ENCODE measurements around the gene CASP3. TPM values are rescaled to one million over a fixed set of nuclear protein-coding genes. Genes with fewer than 3 reads are reported as not detected.
"Not testable (repeated sequence)": the region's sequence is repeated elsewhere in the genome, so short reads cannot be mapped to it uniquely, and the experiment has no call there.

CASP3 gene
- polyA plus RNA-seq, 2 donors = 12.2 to 15.7 TPM

- H3K27me3 ChIP-seq (ENCODE audit: control insufficient read depth in 1 of 2, insufficient read depth in 2 of 2, low read length in 2 of 2) = no peaks in the 10 kb centered on the region
- no peaks in the 10 kb centered on the region for H3K9me3 ChIP-seq (ENCODE audit: control insufficient read depth in 2 of 2, insufficient read depth in 1 of 2, low read depth in 1 of 2, low read length in 1 of 2)
- H3K27ac ChIP-seq (ENCODE audit: low read depth in 2 of 2, low read length in 1 of 2) = no peak overlapping the region
- peaks cover 0 to 11% of the 10 kb centered on the region in 2 donors for H3K36me3 ChIP-seq (ENCODE audit: control insufficient read depth in 2 of 2, insufficient read depth in 2 of 2, low read length in 1 of 2)
- H3K4me3 ChIP-seq (ENCODE audit: low read depth in 1 of 2, low read length in 2 of 2) = no peak overlapping the region
- H3K4me1 ChIP-seq (ENCODE audit: control insufficient read depth in 2 of 2, insufficient read depth in 2 of 2, low read length in 1 of 2) = peaks cover 0 to 4% of the 10 kb centered on the region in 2 donors
- WGBS, 2 donors = 63 to 85% methylated on average over 6 of the region's 6 CpGs
Measured at GRCh38 chr4:184666670-184667069, 17.4 kb upstream of the CASP3 start.

- Histone ChIP-seq H3K4me1 (ENCODE audit: control insufficient read depth in 2 of 2, insufficient read depth in 2 of 2, low read length in 1 of 2) (peaks cover 0 to 3% of the 10 kb centered on the region in 2 donors), H3K4me3 (ENCODE audit: low read depth in 1 of 2, low read length in 2 of 2) (no peak overlapping the region), H3K27me3 (ENCODE audit: control insufficient read depth in 1 of 2, insufficient read depth in 2 of 2, low read length in 2 of 2) (no peaks in the 10 kb centered on the region), H3K36me3 (ENCODE audit: control insufficient read depth in 2 of 2, insufficient read depth in 2 of 2, low read length in 1 of 2) (peaks cover 0 to 11% of the 10 kb centered on the region in 2 donors), H3K9me3 (ENCODE audit: control insufficient read depth in 2 of 2, insufficient read depth in 1 of 2, low read depth in 1 of 2, low read length in 1 of 2) (no peaks in the 10 kb centered on the region), H3K27ac (ENCODE audit: low read depth in 2 of 2, low read length in 1 of 2) (no peak overlapping the region)
- WGBS, 2 donors = 71 to 75% methylated on average over 6 of the region's 6 CpGs
Measured at GRCh38 chr4:184664445-184665210, 15.4 kb upstream of the CASP3 start.

- WGBS, 2 donors = 75 to 81% methylated on average over 1 of the region's 1 CpG
- Histone ChIP-seq H3K36me3 (ENCODE audit: control insufficient read depth in 2 of 2, insufficient read depth in 2 of 2, low read length in 1 of 2) (peaks cover 0 to 8% of the 10 kb centered on the region in 2 donors), H3K4me1 (ENCODE audit: control insufficient read depth in 2 of 2, insufficient read depth in 2 of 2, low read length in 1 of 2) (no peaks in the 10 kb centered on the region), H3K27me3 (ENCODE audit: control insufficient read depth in 1 of 2, insufficient read depth in 2 of 2, low read length in 2 of 2) (no peaks in the 10 kb centered on the region), H3K4me3 (ENCODE audit: low read depth in 1 of 2, low read length in 2 of 2) (no peak overlapping the region), H3K27ac (ENCODE audit: low read depth in 2 of 2, low read length in 1 of 2) (no peak overlapping the region), H3K9me3 (ENCODE audit: control insufficient read depth in 2 of 2, insufficient read depth in 1 of 2, low read depth in 1 of 2, low read length in 1 of 2) (no peaks in the 10 kb centered on the region)
Measured at GRCh38 chr4:184662236-184662635, 13.0 kb upstream of the CASP3 start.

- Histone ChIP-seq H3K27me3 (ENCODE audit: control insufficient read depth in 1 of 2, insufficient read depth in 2 of 2, low read length in 2 of 2) (no peaks in the 10 kb centered on the region), H3K27ac (ENCODE audit: low read depth in 2 of 2, low read length in 1 of 2) (no peak overlapping the region), H3K36me3 (ENCODE audit: control insufficient read depth in 2 of 2, insufficient read depth in 2 of 2, low read length in 1 of 2) (no peaks in the 10 kb centered on the region), H3K4me1 (ENCODE audit: control insufficient read depth in 2 of 2, insufficient read depth in 2 of 2, low read length in 1 of 2) (no peaks in the 10 kb centered on the region), H3K4me3 (ENCODE audit: low read depth in 1 of 2, low read length in 2 of 2) (no peak overlapping the region), H3K9me3 (ENCODE audit: control insufficient read depth in 2 of 2, insufficient read depth in 1 of 2, low read depth in 1 of 2, low read length in 1 of 2) (no peaks in the 10 kb centered on the region)
Measured at GRCh38 chr4:184660978-184661377, 11.7 kb upstream of the CASP3 start.

GRCh38 chr4:184657820-184658219 lies 8.6 kb upstream of the CASP3 start:
- not testable (repeated sequence) for H3K4me3 ChIP-seq (ENCODE audit: low read depth in 1 of 2, low read length in 2 of 2); H3K36me3 ChIP-seq (ENCODE audit: control insufficient read depth in 2 of 2, insufficient read depth in 2 of 2, low read length in 1 of 2); H3K27me3 ChIP-seq (ENCODE audit: control insufficient read depth in 1 of 2, insufficient read depth in 2 of 2, low read length in 2 of 2); H3K4me1 ChIP-seq (ENCODE audit: control insufficient read depth in 2 of 2, insufficient read depth in 2 of 2, low read length in 1 of 2); H3K27ac ChIP-seq (ENCODE audit: low read depth in 2 of 2, low read length in 1 of 2); H3K9me3 ChIP-seq (ENCODE audit: control insufficient read depth in 2 of 2, insufficient read depth in 1 of 2, low read depth in 1 of 2, low read length in 1 of 2)
- 97 to 98% methylated on average over 9 of the region's 9 CpGs for WGBS, 2 donors

GRCh38 chr4:184657144-184657543 lies 7.9 kb upstream of the CASP3 start:
- H3K9me3 ChIP-seq (ENCODE audit: control insufficient read depth in 2 of 2, insufficient read depth in 1 of 2, low read depth in 1 of 2, low read length in 1 of 2) = no peaks in the 10 kb centered on the region
- H3K4me1 ChIP-seq (ENCODE audit: control insufficient read depth in 2 of 2, insufficient read depth in 2 of 2, low read length in 1 of 2) = no peaks in the 10 kb centered on the region
- H3K27me3 ChIP-seq (ENCODE audit: control insufficient read depth in 1 of 2, insufficient read depth in 2 of 2, low read length in 2 of 2) = no peaks in the 10 kb centered on the region
- no peak overlapping the region for H3K4me3 ChIP-seq (ENCODE audit: low read depth in 1 of 2, low read length in 2 of 2)
- 87 to 92% methylated on average over 3 of the region's 3 CpGs for WGBS, 2 donors
- H3K27ac ChIP-seq (ENCODE audit: low read depth in 2 of 2, low read length in 1 of 2) = no peak overlapping the region
- peaks cover 0 to 2% of the 10 kb centered on the region in 2 donors for H3K36me3 ChIP-seq (ENCODE audit: control insufficient read depth in 2 of 2, insufficient read depth in 2 of 2, low read length in 1 of 2)

GRCh38 chr4:184655889-184656869 lies 6.9 kb upstream of the CASP3 start:
- no peaks in the 10 kb centered on the region for H3K27me3 ChIP-seq (ENCODE audit: control insufficient read depth in 1 of 2, insufficient read depth in 2 of 2, low read length in 2 of 2)

GRCh38 chr4:184653650-184654049 lies 4.4 kb upstream of the CASP3 start:
- Histone ChIP-seq H3K27ac (ENCODE audit: low read depth in 2 of 2, low read length in 1 of 2) (no peak overlapping the region), H3K4me1 (ENCODE audit: control insufficient read depth in 2 of 2, insufficient read depth in 2 of 2, low read length in 1 of 2) (no peaks in the 10 kb centered on the region), H3K36me3 (ENCODE audit: control insufficient read depth in 2 of 2, insufficient read depth in 2 of 2, low read length in 1 of 2) (peaks cover 0 to 2% of the 10 kb centered on the region in 2 donors), H3K27me3 (ENCODE audit: control insufficient read depth in 1 of 2, insufficient read depth in 2 of 2, low read length in 2 of 2) (no peaks in the 10 kb centered on the region), H3K9me3 (ENCODE audit: control insufficient read depth in 2 of 2, insufficient read depth in 1 of 2, low read depth in 1 of 2, low read length in 1 of 2) (no peaks in the 10 kb centered on the region), H3K4me3 (ENCODE audit: low read depth in 1 of 2, low read length in 2 of 2) (no peak overlapping the region)
- WGBS, 2 donors = 20 to 32% methylated on average over 2 of the region's 2 CpGs

More at GRCh38 chr4:184655889-184656869, 6.9 kb upstream of the CASP3 start:
- Histone ChIP-seq H3K36me3 (ENCODE audit: control insufficient read depth in 2 of 2, insufficient read depth in 2 of 2, low read length in 1 of 2) (peaks cover 0 to 2% of the 10 kb centered on the region in 2 donors), H3K9me3 (ENCODE audit: control insufficient read depth in 2 of 2, insufficient read depth in 1 of 2, low read depth in 1 of 2, low read length in 1 of 2) (no peaks in the 10 kb centered on the region), H3K27ac (ENCODE audit: low read depth in 2 of 2, low read length in 1 of 2) (no peak overlapping the region), H3K4me3 (ENCODE audit: low read depth in 1 of 2, low read length in 2 of 2) (no peak overlapping the region), H3K4me1 (ENCODE audit: control insufficient read depth in 2 of 2, insufficient read depth in 2 of 2, low read length in 1 of 2) (no peaks in the 10 kb centered on the region)
- 94 to 95% methylated on average over 8 of the region's 8 CpGs for WGBS, 2 donors

- not testable (repeated sequence) for H3K36me3 ChIP-seq (ENCODE audit: control insufficient read depth in 2 of 2, insufficient read depth in 2 of 2, low read length in 1 of 2); H3K27me3 ChIP-seq (ENCODE audit: control insufficient read depth in 1 of 2, insufficient read depth in 2 of 2, low read length in 2 of 2); H3K4me3 ChIP-seq (ENCODE audit: low read depth in 1 of 2, low read length in 2 of 2); H3K9me3 ChIP-seq (ENCODE audit: control insufficient read depth in 2 of 2, insufficient read depth in 1 of 2, low read depth in 1 of 2, low read length in 1 of 2); H3K4me1 ChIP-seq (ENCODE audit: control insufficient read depth in 2 of 2, insufficient read depth in 2 of 2, low read length in 1 of 2); H3K27ac ChIP-seq (ENCODE audit: low read depth in 2 of 2, low read length in 1 of 2)
Measured at GRCh38 chr4:184652681-184653080, 3.4 kb upstream of the CASP3 start.

All from esophagus (tissue), 2 donors.